CD4-positive, alpha-beta T cell treated with Interleukin-17A for 4 hours (primary cell): ENCODE measurements around the gene DPM2.

Experiments used
- DNase-seq: peaks from one replicate; pipeline ENCODE4 v3.0.0-alpha.2; 2020; ENCODE audit warnings: mixed read lengths

DPM2 gene

GRCh38 chr9:127916720-127917581, 20.7 kb downstream of the DPM2 start, which contains the start of gene ST6GALNAC4:
Gene ST6GALNAC4, minus strand, starts transcription at chr9:127917041. Its CDS starts 622 bp downstream, at chr9:127916419.
- DNase-seq = peak; percentile 99

GRCh38 chr9:127915801-127916719, 21.6 kb downstream of the DPM2 start:
- DNase-seq = no peak

- DNase-seq = no peak
Measured at GRCh38 chr9:127915325-127915752, 22.3 kb downstream of the DPM2 start.

- no peak for DNase-seq
Measured at GRCh38 chr9:127913682-127914081, 24.0 kb downstream of the DPM2 start.

- DNase-seq = no peak
Measured at GRCh38 chr9:127912882-127913281, 24.8 kb downstream of the DPM2 start.

GRCh38 chr9:127912296-127912695, 25.4 kb downstream of the DPM2 start:
- no peak for DNase-seq

GRCh38 chr9:127910613-127911205, 26.9 kb downstream of the DPM2 start:
- DNase-seq = peak; percentile 42

GRCh38 chr9:127909839-127910273, 27.8 kb downstream of the DPM2 start:
- no peak for DNase-seq

GRCh38 chr9:127908660-127908926, 29.1 kb downstream of the DPM2 start:
- DNase-seq = no peak

GRCh38 chr9:127907867-127908659, 29.6 kb downstream of the DPM2 start:
- no peak for DNase-seq

GRCh38 chr9:127905788-127906191, 31.9 kb downstream of the DPM2 start:
- peak; percentile 82 for DNase-seq

GRCh38 chr9:127905004-127905728, 32.5 kb downstream of the DPM2 start:
- peak; percentile 81 for DNase-seq

- peak; percentile 25 for DNase-seq
Measured at GRCh38 chr9:127904561-127905003, 33.1 kb downstream of the DPM2 start.

- peak; percentile 83 for DNase-seq
Measured at GRCh38 chr9:127903557-127904475, 33.8 kb downstream of the DPM2 start.

- peak; percentile 79 for DNase-seq
Measured at GRCh38 chr9:127899128-127899943, 38.3 kb downstream of the DPM2 start, which contains the start of gene ST6GALNAC6. Gene ST6GALNAC6, minus strand, starts transcription at chr9:127899603. Its CDS starts 1,622 bp downstream, at chr9:127897981.

- peak; percentile 24 for DNase-seq
Measured at GRCh38 chr9:127898433-127899127, 39.1 kb downstream of the DPM2 start.

GRCh38 chr9:127897193-127897692, 40.4 kb downstream of the DPM2 start:
- peak; percentile 58 for DNase-seq

GRCh38 chr9:127896395-127897192, 41.1 kb downstream of the DPM2 start:
- DNase-seq = no peak
